ENCODE measurements around the gene MEGF11. TPM values are rescaled to one million over a fixed set of nuclear protein-coding genes. Genes with fewer than 3 reads are reported as not detected.

Gene MEGF11
- polyA plus RNA-seq, 3 donors, result not detected

- H3K4me1 ChIP-seq (ENCODE audit: control insufficient read depth in 1 of 2, insufficient read depth in 2 of 2, low read length in 2 of 2), result no peaks in the 10 kb centered on the region
- TF ChIP-seq CTCF (IDR thresholded peaks at IDR 0.05), result no peak
- Mint-ChIP-seq H3K9me3 (peaks cover 0 to 4% (median 0%) of the 10 kb centered on the region in 7 donors), H3K27me3 (ENCODE audit: low read depth in 3 of 3) (peaks cover 0 to 6% (median 2%) of the 10 kb centered on the region in 3 donors), H3K36me3 (no peaks in the 10 kb centered on the region), H3K4me3 (no peak overlapping the region), H3K27ac (no peak overlapping the region), H3K4me1 (peaks cover 7% of the 10 kb centered on the region)
- DNase-seq, result no peak
- H3K4me2 ChIP-seq (replicated peaks; ENCODE audit: extremely low read depth, low read length, poor library complexity, severe bottlenecking), result no peak overlapping the region
- H4K20me1 ChIP-seq (ENCODE audit: insufficient read depth, low read length), result no peaks in the 10 kb centered on the region
- H3K36me3 ChIP-seq (replicated peaks in 1 of 2; ENCODE audit: control insufficient read depth in 1 of 2, insufficient read depth in 2 of 2, low read length in 2 of 2), result no peaks in the 10 kb centered on the region
- no peaks in the 10 kb centered on the region for H3K79me2 ChIP-seq (ENCODE audit: insufficient read depth, low read length)
- H3K27ac ChIP-seq (ENCODE audit: low read depth in 1 of 2, low read length in 2 of 2), result no peak overlapping the region
- H3K9me3 ChIP-seq (replicated peaks in 1 of 2; ENCODE audit: control insufficient read depth in 1 of 2, insufficient read depth in 1 of 2, low read length in 2 of 2), result no peaks in the 10 kb centered on the region
- H3K9ac ChIP-seq (ENCODE audit: insufficient read depth, low read length, poor library complexity, severe bottlenecking), result no peak overlapping the region
- H3K27me3 ChIP-seq (ENCODE audit: control insufficient read depth in 2 of 2, insufficient read depth in 2 of 2, low read length in 2 of 2), result no peaks in the 10 kb centered on the region
- no CpG with 5 or more reads among the region's 4 CpGs for WGBS (ENCODE audit: insufficient coverage)
- no peak overlapping the region for H2AFZ ChIP-seq (ENCODE audit: insufficient read depth, low read depth, low read length, poor library complexity, severe bottlenecking)
- no peak overlapping the region for H3K4me3 ChIP-seq (replicated peaks in 1 of 3; ENCODE audit: low read depth in 2 of 3, low read length in 3 of 3)
- intact Hi-C loops (cut with micrococcal nuclease), result no loop called here
These were observed 37.7 kb downstream of the MEGF11 start for GRCh38 chr15:66215811-66216210.

GRCh38 chr15:66214246-66214645 lies 39.3 kb downstream of the MEGF11 start:
- Mint-ChIP-seq H3K9me3 (peaks cover 0 to 3% (median 0%) of the 10 kb centered on the region in 7 donors), H3K27ac (peak overlapping the region in 2 of 7 donors; percentile 1 to 41), H3K4me3 (no peak overlapping the region), H3K27me3 (ENCODE audit: low read depth in 3 of 3) (peaks cover 0 to 6% (median 2%) of the 10 kb centered on the region in 3 donors), H3K4me1 (peaks cover 7% of the 10 kb centered on the region), H3K36me3 (no peaks in the 10 kb centered on the region)
- Histone ChIP-seq H3K27me3 (ENCODE audit: control insufficient read depth in 2 of 2, insufficient read depth in 2 of 2, low read length in 2 of 2) (no peaks in the 10 kb centered on the region), H3K36me3 (replicated peaks in 1 of 2; ENCODE audit: control insufficient read depth in 1 of 2, insufficient read depth in 2 of 2, low read length in 2 of 2) (no peaks in the 10 kb centered on the region), H3K27ac (ENCODE audit: low read depth in 1 of 2, low read length in 2 of 2) (no peak overlapping the region), H3K4me3 (replicated peaks in 1 of 3; ENCODE audit: low read depth in 2 of 3, low read length in 3 of 3) (no peak overlapping the region), H3K4me2 (replicated peaks; ENCODE audit: extremely low read depth, low read length, poor library complexity, severe bottlenecking) (no peak overlapping the region), H2AFZ (ENCODE audit: insufficient read depth, low read depth, low read length, poor library complexity, severe bottlenecking) (peak overlapping the region; percentile 29), H4K20me1 (ENCODE audit: insufficient read depth, low read length) (no peaks in the 10 kb centered on the region), H3K9me3 (replicated peaks in 1 of 2; ENCODE audit: control insufficient read depth in 1 of 2, insufficient read depth in 1 of 2, low read length in 2 of 2) (no peaks in the 10 kb centered on the region), H3K4me1 (ENCODE audit: control insufficient read depth in 1 of 2, insufficient read depth in 2 of 2, low read length in 2 of 2) (no peaks in the 10 kb centered on the region), H3K79me2 (ENCODE audit: insufficient read depth, low read length) (no peaks in the 10 kb centered on the region), H3K9ac (ENCODE audit: insufficient read depth, low read length, poor library complexity, severe bottlenecking) (no peak overlapping the region)
- no peak for DNase-seq
- intact Hi-C loops (cut with micrococcal nuclease), result no loop called here
- TF ChIP-seq CTCF (IDR thresholded peaks at IDR 0.05), result no peak
- WGBS (ENCODE audit: insufficient coverage), result 33% methylated on average over 3 of the region's 4 CpGs
